HL-60/S4 (cell line): ENCODE data around the gene LHFPL4.
"Not testable (repeated sequence)": the region's sequence is repeated elsewhere in the genome, so short reads cannot be mapped to it uniquely, and the experiment has no call there.

Source experiments
- in situ Hi-C: fragments of 300-500 bp; cut with MboI; formaldehyde crosslinking; loops from 2 replicates; pipeline ENCODE4 v1.14.3; 2022; ENCODE audit warnings: low sequenced_read_pairs

LHFPL4 gene

DNA sequence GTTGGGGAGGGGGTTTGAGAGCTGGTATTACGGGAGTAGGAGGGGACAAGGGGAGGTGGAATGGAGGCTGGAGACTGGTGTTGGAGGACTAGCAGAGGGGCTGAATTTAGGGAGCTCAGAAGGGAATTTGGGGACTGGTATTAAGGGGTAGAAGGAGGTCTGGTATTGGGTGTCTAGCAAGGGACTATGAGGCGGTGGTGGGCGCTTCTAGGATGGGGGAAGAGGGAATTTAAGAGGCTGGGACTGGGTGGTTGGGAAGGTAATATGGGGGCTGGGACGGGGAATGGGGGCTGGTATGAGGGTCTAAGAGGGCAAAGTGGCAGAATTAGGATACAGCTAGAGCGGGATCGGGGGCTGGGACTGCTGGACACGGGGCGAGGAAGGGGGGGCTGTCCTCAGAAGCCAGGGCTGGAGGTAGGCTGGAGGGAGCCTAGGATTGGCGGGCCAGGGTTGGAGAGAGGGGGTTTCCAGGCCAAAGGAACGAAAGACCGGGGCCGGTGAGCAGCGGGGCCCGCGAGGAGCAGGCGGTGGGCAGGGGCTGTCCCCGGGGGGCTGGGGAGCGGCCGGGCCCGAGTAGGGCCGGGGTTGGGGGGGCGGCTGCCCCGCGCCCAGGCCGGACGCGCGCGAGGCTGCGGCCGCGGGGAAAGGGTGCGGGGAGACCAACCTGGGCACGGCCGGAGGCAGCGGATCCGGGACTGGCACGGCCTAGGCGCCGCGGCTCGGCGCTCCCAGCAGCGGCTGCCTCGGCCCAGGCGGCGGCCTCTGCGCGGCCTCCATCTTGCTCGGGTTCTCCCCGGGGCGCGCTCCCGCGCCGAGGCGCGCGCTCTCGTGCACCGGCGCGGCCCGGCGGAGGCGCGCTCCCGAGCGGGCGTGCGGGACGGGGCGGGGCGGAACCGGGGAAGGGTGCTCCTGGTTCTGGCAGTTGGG, at the start of gene LHFPL4:
TSS of gene LHFPL4 (minus strand) at position 802 of the 927 bp plus-strand sequence. CDS start 1,143 bp downstream, outside the sequence.
- in situ Hi-C loops, result no loop called here

DNA sequence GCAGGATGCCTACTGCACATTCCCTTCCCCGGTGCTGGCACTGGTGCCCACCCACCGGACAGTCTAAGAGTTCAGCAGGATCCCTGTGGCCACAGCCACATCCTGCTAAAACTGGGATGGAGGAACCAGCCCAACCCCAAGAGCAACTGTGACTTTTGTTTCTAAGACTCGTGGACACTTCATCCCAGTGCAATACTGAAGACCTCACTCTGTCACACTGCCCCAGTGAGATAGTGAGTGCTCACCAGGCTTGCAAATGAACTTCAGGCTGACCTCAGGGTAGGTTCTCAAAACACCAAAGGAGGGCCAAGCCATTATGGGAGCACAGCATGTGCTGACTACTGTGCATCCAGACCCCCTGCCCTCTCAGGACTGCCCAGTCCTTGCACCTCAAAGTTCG, 49.0 kb upstream of the LHFPL4 start:
- in situ Hi-C loops, result no loop called here

DNA sequence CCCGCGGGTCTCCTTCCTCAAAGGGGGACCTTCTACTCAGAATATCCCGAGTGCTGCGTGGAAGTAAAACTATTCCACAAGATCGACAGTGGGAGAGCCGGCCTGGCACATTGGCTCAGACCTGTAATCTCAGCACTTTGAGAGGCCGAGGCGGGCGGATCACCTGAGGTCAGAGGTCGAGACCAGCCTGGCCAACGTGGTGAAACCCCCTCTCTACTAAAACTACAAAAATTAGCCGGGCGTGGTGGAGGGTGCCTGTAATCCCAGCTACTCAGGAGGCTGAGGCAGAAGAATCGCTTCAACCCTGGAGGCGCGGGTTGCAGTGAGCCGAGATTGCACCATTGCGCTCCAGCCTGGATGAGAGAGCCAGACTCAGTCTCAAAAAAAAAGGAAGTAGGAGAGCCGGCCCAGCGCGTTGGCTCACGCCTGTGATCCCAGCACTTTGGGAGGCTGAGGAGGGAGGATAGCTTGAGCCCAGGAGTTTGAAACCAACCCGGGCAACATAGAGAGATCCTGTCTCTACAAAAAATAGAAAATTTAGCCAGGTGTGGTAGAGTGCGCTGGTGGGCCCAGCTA, 47.5 kb upstream of the LHFPL4 start:
- in situ Hi-C loops, result not testable (repeated sequence)

DNA sequence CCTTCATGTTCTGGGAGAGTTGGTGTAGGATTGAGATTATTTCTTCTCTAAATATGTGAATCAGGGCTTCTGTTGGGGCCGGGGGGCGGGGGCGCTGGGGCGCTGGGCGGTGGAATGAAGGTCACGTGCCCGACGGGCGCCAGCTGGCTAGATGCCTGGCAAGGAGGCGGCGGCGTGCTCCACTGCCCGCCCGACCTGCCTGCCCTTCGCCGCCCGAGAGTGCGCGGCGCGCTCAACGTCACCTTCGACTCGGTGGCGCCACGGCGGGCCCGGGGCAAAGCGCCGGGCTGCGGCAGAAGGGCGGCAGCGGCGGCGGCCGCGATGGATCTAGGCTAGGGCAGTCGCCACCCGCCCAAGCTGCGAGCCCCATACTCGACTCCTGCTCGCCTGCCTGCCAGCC, 47.0 kb upstream of the LHFPL4 start:
- in situ Hi-C loops, result no loop called here

DNA sequence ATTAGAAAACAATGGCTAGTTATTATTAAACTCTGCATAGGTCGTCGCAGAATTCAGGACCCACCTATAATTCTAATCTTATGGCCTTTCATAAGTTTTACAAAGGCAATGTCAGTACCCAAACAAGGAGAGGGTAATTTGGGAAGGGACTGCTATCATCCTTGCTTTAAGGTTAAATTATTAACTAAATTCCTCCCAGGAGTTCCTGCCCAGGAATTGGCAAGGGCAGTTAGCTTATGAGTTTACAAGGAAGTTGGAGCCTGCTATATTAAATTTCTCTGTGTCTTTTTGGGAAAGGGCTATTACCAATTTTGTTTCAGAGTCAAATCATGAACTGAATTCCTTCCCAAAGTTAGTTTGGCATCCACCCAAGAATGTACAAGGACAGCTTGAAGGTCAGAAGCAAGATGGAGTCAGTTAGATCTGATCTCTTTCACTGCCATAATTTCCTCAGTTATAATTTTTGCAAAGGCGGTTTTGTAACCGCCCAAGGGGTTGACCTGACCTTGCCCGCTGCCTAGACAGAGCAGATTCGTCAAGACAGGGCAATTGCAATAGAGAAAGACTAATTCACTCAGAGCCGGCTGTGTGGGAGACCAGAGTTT, 45.3 kb upstream of the LHFPL4 start:
- in situ Hi-C loops, result no loop called here

DNA sequence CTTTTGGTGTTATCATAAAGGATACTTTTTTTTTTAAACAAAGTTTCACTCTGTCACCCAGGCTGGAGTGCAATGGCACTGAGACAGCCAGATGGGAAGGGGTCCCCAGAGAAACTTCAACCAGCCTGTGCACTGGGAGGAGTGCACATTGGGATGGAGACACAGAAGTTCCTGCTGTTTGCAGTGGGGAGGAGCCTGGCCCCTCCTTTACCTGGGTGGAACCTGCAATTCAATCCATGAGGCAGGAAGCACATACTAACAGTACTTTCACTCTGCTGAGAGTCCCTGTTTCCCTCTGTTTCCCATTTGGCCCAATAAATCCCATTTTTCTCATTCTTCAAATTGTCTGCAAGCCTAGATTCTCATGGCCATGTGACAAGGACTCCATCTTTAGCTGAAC, 42.3 kb upstream of the LHFPL4 start:
- in situ Hi-C loops, result no loop called here

DNA sequence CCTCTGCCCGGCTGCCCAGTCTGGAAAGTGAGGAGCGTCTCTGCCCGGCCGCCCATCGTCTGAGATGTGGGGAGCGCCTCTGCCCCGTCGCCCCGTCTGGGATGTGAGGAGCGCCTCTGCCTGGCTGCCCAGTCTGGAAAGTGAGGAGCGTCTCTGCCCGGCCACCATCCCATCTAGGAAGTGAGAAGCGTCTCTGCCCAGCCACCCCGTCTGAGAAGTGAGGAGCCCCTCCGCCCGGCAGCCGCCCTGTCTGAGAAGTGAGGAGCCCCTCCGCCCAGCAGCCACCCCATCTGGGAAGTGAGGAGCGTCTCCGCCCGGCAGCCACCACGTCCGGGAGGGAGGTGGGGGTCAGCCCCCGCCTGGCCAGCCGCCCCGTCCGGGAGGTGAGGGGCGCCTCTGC, 38.2 kb upstream of the LHFPL4 start:
- in situ Hi-C loops, result not testable (repeated sequence)

DNA sequence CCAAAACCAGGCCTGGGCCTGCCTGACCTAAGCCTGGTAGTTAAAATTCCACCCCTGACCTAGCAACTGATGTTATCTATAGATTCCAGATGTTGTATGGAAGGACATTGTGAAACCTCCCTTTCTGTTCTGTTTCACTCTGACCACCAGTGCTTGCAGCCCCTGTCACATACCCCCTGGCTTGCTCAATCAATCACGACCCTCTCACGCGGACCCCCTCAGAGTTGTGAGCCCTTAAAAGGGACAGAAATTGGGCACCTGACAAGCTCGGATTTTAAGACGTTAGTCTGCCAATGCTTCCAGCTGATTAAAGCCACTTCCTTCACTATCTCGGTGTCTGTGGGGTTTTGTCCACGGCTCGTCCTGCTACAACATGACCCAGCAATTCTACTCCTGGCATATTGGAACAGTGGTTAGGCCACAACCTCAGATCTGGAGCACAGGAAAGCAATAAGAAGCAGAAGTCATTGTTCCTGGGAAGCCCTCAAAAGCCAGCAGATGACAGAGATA, 36.7 kb upstream of the LHFPL4 start:
- in situ Hi-C loops, result no loop called here

DNA sequence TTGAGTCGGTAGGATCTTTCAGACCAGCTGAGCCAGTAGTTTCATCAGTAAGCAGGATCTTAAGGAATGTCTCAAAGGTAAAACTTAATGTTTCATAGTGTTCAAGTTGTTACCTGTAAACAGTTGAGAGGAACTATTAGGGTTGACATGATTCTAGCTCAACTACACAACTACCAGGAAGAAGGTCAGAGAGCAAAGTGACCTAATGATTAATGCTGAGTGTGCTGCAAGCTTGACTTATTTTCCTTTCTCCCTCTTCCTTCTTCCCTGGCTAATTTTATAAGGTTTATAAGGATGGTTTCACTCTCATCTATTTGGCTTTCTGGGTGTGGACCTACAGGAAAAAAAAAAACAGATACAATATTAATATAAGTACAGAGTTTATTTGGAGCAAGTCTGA, 30.2 kb upstream of the LHFPL4 start:
- in situ Hi-C loops, result no loop called here

DNA sequence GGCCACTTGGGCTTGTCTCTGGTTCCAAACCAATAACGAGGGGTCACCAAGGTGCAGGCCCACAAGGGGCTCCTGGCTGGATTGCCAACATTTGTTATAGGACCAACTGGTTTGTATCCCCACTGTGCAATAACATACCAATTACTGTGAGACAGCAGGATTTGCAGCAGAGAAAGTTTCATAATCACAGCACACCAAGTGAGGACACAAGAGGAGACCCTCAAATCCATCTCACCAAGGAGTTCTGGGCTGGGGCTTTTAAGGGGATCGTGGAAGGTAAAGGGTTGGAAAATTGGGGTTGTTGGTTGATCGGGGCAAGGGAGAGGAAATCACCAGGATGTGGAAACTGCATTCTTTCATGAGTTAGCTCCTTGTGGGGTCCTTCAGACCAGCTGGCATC, 29.7 kb upstream of the LHFPL4 start:
- in situ Hi-C loops, result no loop called here

DNA sequence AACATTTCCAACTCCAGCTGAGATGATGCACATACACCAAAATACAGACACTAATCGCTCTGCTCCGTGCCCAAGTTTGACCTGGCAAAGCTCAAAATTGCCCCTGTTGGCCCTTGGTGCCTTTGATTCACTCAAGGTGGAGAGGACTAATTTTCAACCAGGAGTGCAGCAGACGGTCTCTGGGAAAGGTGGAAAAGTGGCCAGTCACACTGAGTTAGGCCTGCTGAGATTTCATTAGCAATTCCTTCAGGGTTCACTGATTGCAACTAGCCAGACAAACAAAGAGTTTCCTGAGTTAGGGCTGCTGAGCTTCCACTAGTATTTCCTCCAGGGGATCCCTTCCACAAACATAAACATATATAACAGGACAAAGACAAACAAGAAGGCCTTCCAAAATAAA, 28.7 kb upstream of the LHFPL4 start:
- in situ Hi-C loops, result no loop called here

DNA sequence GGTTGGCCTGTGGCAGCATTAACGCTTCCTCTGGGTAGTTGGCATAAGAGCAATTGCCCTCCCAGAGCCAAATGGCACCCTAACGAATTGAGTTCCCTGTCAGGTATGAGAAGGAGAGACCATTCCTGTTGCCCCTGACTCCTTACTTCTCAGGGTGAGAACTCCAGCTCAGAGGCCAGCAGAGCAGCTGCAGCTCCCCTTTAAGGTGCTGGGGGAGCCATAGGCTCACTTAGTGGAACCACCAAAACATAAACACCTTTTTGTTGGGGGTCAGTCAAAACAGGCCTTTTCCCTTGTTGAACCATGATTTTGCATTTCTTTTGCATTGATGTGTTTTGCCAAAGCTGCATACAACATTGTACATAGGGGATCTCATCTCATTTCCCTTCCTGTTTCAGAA, 28.1 kb upstream of the LHFPL4 start:
- in situ Hi-C loops, result no loop called here

DNA sequence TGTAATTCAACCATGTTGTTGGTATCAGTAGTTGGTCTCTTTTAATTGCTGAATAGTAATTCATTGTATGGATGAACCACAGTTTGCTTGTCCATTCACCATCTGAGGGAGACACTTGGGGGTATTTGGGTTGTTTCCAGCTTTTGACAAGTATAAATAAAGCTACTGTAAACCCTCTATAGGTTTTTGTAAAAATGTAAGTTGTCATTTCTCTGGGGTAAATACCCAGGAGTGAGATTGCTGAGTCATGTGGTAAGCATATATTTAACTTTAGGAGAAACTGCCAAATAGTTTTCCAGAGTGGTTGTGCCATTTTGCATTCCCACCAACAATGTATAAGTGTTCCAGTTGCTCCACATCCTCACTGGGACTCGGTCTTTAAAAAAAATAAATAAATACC, 15.4 kb upstream of the LHFPL4 start:
- in situ Hi-C loops, result no loop called here

DNA sequence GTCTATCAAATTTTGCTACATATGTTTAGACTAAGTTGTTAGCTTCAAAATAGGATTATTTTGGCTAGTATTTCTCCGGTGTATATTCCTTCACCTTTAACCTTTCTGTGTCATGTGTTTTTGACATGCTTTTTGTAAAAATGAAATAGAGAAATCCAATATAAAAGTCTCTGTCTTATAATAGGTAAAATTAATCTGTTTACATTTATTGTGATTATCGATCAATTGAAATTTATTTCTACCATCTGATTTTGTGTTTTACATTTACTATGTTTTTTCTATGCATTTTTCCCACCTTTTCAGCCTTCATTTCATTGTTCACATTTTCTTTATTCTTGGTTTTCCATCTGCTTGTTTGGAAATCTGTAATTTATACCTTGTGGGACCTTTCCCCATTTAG, 11.7 kb upstream of the LHFPL4 start:
- in situ Hi-C loops, result no loop called here

DNA sequence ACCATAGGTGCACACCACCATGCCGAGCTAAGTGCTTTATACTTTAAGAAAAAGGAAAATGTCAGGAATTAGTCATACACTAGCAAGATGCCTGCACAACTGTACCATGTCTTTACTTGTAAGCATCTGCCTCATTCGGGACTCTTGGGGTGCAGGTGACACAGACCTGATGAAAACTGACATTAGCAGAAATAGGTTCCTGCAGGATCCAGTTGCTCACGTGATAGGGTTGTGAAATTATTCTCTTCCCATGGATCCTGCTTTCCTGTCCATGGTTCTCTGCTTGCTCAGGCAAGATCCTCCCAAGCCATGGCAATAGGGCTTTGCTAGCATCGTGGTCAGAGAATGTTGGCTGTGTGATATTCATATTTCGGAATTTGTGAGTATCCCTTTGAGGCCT, 10.2 kb upstream of the LHFPL4 start:
- in situ Hi-C loops, result no loop called here

DNA sequence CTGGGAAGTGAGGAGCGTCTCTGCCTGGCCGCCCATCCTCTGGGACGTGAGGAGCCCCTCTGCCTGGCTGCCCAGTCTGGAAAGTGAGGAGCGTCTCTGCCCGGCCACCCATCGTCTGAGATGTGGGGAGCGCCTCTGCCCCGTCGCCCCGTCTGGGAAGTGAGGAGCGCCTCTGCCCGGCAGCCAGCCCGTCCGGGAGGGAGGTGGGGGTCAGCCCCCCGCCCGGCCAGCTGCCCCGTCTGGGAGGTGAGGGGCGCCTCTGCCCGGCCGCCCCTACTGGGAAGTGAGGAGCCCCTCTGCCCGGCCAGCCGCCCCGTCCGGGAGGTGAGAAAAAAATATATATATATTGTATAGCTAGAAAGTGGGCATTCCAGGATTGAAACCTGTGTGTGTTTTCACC, 6.4 kb upstream of the LHFPL4 start:
- in situ Hi-C loops, result not testable (repeated sequence)

DNA sequence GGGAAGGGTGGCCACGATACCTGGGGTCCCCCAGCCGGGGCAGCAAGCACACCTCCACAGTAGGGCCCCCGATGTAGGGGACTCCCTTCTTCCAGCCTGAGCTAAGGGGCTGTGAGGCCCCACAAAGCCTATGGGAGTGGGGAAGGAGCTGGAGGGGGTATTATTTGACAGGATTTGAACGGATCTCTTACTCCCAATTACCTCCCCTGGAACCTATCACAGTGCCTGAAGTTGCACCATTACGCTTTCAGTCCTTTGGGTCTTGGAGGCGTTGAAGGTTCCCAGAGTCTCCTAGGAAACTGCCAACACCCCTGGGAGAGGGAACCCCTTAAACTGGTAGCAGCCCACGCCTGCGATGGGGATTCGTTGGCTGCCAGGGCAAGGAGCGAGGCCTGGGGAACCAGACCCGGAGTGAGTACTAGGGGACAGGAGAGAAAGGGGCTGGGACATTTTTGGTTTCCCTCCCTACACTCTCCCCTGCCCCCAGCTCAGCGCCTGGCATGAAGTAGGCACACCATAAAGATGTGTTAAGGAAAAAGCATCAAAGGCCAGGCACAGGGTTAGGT, 409 bp upstream of the LHFPL4 start:
- in situ Hi-C loops, result no loop called here

DNA sequence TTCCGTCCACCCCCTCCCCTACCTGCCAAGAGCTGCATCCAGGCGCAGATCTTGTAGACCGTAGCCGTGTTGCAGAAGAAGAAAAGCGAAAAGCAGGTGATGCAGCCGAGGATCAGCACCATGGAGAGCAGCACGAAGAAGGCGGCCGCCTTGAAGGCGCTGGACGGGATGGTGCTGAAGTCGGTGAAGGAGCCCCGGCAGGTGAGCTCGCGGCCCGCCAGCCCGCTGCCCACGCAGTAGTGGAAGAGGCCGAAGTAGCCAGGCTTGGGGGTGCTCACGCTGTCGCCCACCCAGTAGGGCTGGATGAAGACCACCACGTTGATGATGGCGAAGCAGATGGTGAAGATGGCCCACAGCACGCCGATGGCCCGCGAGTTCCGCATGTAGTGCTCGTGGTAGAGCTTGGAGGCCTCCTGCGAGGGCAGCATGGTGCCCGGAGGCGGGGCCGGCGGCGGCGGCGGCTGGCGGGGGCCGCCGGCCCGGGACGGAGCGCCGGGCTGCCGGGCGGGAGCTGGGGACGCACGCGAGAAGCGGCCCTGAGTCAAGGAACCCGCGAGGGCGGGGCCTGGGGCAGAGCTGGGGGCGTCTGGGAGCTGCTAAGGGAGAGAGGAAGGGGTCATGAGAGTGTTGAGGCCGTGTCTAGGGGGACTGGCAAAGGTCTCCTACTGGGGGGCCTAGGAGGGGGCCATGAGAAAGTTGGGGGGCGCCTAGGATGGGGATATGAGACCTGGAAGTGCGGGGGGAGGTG, 1.2 kb downstream of the LHFPL4 start:
- in situ Hi-C loops, result no loop called here

DNA sequence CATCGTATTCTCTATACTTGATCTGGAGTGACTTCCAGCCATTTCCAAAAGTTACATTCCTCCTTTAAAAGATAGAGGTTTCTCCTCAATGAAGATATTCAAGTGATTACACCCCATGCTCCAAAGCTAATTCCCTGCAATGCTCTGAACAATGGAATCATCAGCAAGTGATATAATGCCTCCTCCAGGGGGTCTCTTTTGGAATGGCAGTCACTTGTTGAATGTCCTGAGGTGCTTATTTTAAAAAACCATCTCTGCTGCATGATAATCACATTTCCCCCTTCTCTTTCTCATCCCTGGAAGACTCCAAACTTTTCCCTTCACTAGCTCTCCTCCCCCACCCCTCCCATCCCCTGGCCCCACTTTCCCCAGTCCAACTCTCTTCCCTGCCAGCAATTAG, 2.6 kb downstream of the LHFPL4 start:
- in situ Hi-C loops, result no loop called here

DNA sequence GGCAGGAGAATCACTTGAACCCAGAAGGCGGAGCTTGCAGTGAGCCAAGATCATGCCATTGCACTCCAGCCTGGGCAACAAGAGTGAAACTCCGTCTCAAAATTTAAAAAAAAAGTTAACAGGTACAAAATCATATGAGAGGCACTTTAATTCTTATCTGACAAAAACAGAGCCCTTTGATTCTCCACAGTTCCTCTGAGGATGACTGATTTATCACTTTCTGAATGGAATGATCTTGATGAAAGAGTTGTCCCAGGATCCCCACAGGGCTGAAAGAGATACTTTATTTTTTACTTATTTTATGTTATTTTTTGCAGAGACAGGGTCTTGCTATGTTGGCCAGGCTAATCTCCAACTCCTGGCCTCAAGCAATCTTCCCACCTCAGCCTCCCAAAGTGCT, 4.0 kb downstream of the LHFPL4 start:
- in situ Hi-C loops, result no loop called here

DNA sequence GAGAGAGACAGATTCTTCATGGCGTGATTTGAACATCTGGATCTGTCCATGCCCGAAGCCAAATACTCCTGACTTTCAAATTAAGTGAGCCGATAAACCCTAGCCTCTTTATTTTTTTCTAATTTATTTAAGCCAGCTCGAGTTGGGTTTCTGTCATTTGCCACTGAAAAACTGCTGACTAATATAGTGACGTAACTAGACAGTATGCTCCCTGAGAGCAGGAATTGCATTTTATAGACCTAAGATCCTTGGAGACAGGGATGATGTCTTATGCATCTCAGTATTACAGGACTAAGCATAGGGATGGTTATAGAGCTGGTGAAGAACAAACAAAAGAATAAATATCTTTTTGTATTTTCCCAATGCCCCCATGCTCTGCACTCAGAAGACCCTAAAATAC, 4.6 kb downstream of the LHFPL4 start:
- in situ Hi-C loops, result no loop called here
